WTC11 (cell line): Measurements from ENCODE around the gene TDRD6. TPM values are rescaled to one million over a fixed set of nuclear protein-coding genes. Genes with fewer than 3 reads are reported as not detected.

Source experiments
- ATAC-seq: fragments of 200-7000 bp; cut with Tn5 transposase; 2 replicates; pipeline ENCODE4 v1.10.0; 2021; ENCODE audit warnings: mild to moderate bottlenecking, moderate library complexity
- Bru-seq: library from RNA; stranded (reverse); fragments of 400-500 nt; gene quantifications from one replicate; lab custom pipeline; 2021; lab: Mats Ljungman, UMichigan
- CTCF ChIA-PET: fragments of 300-600 bp; sonication (Branson Sonifier 250); formaldehyde crosslinking; loops from one replicate; lab custom pipeline; 2021; ENCODE audit warnings: antibody characterized with exemption; lab: Charles Lee
- POLR2A ChIA-PET: fragments of 350-600 bp; sonication (Branson Sonifier 250); formaldehyde crosslinking; loops from one replicate; lab custom pipeline; 2021; ENCODE audit warnings: antibody characterized with exemption; lab: Charles Lee
- DNase-seq: peaks from one replicate; pipeline ENCODE4 v3.0.0; 2021; ENCODE audit warnings: low spot score
- H3K27ac Mint-ChIP-seq: 2 replicates; pipeline ENCODE4 v1.8.0; 2021; ENCODE audit warnings: mixed read lengths
- H3K27me3 Mint-ChIP-seq: 2 replicates; pipeline ENCODE4 v1.8.0; 2021; ENCODE audit warnings: low read depth, mild to moderate bottlenecking, moderate library complexity, mixed read lengths
- H3K36me3 Mint-ChIP-seq: 2 replicates; pipeline ENCODE4 v1.8.0; 2021; ENCODE audit warnings: mixed read lengths
- H3K4me1 Mint-ChIP-seq: 2 replicates; pipeline ENCODE4 v1.8.0; 2022; ENCODE audit warnings: mixed read lengths
- H3K4me3 Mint-ChIP-seq: 2 replicates; pipeline ENCODE4 v1.8.0; 2021; ENCODE audit warnings: mild to moderate bottlenecking, moderate library complexity, mixed read lengths
- H3K9me3 Mint-ChIP-seq: 2 replicates; pipeline ENCODE4 v1.8.0; 2021; ENCODE audit warnings: mixed read lengths
- CREM ChIP-seq: sonication (generic); formaldehyde crosslinking; IDR thresholded peaks from 2 replicates; pipeline ENCODE4 v1.8.1; 2022; ENCODE audit warnings: mild to moderate bottlenecking, missing genetic modification reagents, moderate library complexity
- GTF2I ChIP-seq: fragments of 250-450 bp; sonication (Bioruptor Pico); conservative IDR thresholded peaks from 2 replicates; pipeline ENCODE4 v1.4.0; 2021; ENCODE audit warnings: mild to moderate bottlenecking
- JAZF1 ChIP-seq: fragments of 250-450 bp; sonication (Bioruptor Pico); IDR thresholded peaks from 2 replicates; pipeline ENCODE4 v1.9.0; 2021; ENCODE audit warnings: moderate library complexity, mild to moderate bottlenecking, inconsistent platforms
- KAT7 ChIP-seq: sonication (generic); formaldehyde crosslinking; IDR thresholded peaks from 2 replicates; pipeline ENCODE4 v1.8.1; 2023; ENCODE audit warnings: missing genetic modification reagents, mild to moderate bottlenecking, borderline replicate concordance
- TEAD4 ChIP-seq: sonication (generic); formaldehyde crosslinking; IDR thresholded peaks from 2 replicates; pipeline ENCODE4 v1.8.0; 2022; ENCODE audit warnings: mild to moderate bottlenecking, missing genetic modification reagents
- ZNF121 ChIP-seq: sonication (generic); formaldehyde crosslinking; IDR thresholded peaks from 2 replicates; pipeline ENCODE4 v1.8.0; 2023; ENCODE audit warnings: missing genetic modification reagents
- ZNF232 ChIP-seq: sonication (generic); formaldehyde crosslinking; IDR thresholded peaks from 2 replicates; pipeline ENCODE4 v1.8.0; 2022; ENCODE audit warnings: mild to moderate bottlenecking, missing genetic modification reagents
- ZNF423 ChIP-seq: fragments of 250-450 bp; sonication (Bioruptor Pico); IDR thresholded peaks from 2 replicates; pipeline ENCODE4 v2.1.2; 2022; ENCODE audit warnings: mild to moderate bottlenecking, moderate library complexity
- ZNF671 ChIP-seq: fragments of 250-450 bp; sonication (Bioruptor Pico); IDR thresholded peaks from 2 replicates; pipeline ENCODE4 v1.8.0; 2021; ENCODE audit warnings: mild to moderate bottlenecking
- long read RNA-seq, 3 experiments: library from RNA in 1 of 3; library from capped mRNA in 1 of 3; library from polyadenylated mRNA in 1 of 3; unstranded in 2 of 3; stranded (forward) in 1 of 3; transcript quantifications; one replicate each; pipeline ENCODE4 v2.0.0, GENCODE V29; 2021
- total RNA-seq: library from RNA; stranded (reverse); gene quantifications from 3 replicates; pipeline ENCODE4 v1.2.3, GENCODE V29; 2021
- TF ChIP-seq, protein P1 (sequence below): fragments of 250-450 bp; sonication (Bioruptor Pico); IDR thresholded peaks from 2 replicates; pipeline ENCODE4 v2.1.2; 2022; ENCODE audit warnings: mild to moderate bottlenecking, moderate library complexity
- TF ChIP-seq, protein P2 (sequence below): sonication (generic); formaldehyde crosslinking; IDR thresholded peaks from 2 replicates; pipeline ENCODE4 v1.8.0; 2022; ENCODE audit warnings: missing genetic modification reagents

Gene TDRD6, protein sequence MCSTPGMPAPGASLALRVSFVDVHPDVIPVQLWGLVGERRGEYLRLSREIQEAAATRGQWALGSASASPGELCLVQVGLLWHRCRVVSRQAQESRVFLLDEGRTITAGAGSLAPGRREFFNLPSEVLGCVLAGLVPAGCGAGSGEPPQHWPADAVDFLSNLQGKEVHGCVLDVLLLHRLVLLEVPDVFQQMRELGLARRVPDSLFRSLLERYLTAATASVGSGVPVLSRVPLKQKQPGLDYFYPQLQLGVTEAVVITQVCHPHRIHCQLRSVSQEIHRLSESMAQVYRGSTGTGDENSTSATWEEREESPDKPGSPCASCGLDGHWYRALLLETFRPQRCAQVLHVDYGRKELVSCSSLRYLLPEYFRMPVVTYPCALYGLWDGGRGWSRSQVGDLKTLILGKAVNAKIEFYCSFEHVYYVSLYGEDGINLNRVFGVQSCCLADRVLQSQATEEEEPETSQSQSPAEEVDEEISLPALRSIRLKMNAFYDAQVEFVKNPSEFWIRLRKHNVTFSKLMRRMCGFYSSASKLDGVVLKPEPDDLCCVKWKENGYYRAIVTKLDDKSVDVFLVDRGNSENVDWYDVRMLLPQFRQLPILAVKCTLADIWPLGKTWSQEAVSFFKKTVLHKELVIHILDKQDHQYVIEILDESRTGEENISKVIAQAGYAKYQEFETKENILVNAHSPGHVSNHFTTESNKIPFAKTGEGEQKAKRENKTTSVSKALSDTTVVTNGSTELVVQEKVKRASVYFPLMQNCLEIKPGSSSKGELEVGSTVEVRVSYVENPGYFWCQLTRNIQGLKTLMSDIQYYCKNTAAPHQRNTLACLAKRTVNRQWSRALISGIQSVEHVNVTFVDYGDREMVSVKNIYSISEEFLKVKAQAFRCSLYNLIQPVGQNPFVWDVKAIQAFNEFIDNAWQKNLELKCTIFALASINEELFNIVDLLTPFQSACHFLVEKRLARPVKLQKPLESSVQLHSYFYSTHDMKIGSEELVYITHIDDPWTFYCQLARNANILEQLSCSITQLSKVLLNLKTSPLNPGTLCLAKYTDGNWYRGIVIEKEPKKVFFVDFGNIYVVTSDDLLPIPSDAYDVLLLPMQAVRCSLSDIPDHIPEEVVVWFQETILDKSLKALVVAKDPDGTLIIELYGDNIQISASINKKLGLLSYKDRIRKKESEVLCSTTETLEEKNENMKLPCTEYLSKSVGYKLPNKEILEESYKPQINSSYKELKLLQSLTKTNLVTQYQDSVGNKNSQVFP (N-terminal part only)
- total RNA-seq (0.04 to 0.07 TPM in 2 of 3 replicates, not detected in the other), Bru-seq, nascent RNA (percentile 19 among the genes with signal in this experiment)
- long read RNA-seq, experiment 1 = 0 reads
- long read RNA-seq, experiment 2 = 0 reads
- long read RNA-seq, experiment 3 = 0 reads

DNA sequence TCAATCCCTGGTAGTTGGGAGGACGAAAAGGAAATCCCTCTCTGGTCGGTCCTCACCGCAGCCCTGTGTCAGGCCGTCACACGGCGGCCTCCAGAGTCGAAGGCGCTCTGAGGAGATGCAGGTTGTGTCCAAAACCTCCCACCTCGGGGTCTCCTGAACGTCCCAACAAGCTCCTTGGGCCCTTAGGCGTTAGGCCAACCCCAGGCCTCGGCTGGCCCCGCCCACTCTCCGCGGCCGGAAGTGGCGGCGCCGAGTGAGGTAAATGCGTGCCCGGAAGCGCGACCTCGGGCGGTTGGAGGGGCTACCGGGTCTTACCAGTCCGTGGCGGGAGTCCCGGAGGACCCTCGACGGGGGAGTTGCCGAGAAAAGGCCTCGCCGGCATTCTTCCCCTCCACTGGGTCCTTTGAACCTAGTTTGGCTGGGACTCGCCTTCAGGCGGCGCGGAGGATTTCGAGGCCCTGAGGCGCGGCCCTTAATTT is at the start of gene TDRD6:
TSS of gene TDRD6 (plus strand) at position 267 of the 479 bp plus-strand sequence. CDS start 244 bp downstream, outside the sequence.
- H3K4me1 Mint-ChIP-seq = no peaks in the 10 kb centered on the region
- no peak for TF ChIP-seq ZNF121 (CRISPR knock-in tag)
- TF ChIP-seq JAZF1 (CRISPR knock-in tag) = no peak
- TF ChIP-seq, protein P1, sequence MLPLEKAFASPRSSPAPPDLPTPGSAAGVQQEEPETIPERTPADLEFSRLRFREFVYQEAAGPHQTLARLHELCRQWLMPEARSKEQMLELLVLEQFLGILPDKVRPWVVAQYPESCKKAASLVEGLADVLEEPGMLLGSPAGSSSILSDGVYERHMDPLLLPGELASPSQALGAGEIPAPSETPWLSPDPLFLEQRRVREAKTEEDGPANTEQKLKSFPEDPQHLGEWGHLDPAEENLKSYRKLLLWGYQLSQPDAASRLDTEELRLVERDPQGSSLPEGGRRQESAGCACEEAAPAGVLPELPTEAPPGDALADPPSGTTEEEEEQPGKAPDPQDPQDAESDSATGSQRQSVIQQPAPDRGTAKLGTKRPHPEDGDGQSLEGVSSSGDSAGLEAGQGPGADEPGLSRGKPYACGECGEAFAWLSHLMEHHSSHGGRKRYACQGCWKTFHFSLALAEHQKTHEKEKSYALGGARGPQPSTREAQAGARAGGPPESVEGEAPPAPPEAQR (CRISPR knock-in tag) = no peak
- TF ChIP-seq TEAD4 (CRISPR knock-in tag) = no peak
- TF ChIP-seq ZNF232 (CRISPR knock-in tag) = no peak
- TF ChIP-seq CREM (CRISPR knock-in tag) = no peak
- TF ChIP-seq, all 79 proteins: peak for 0
- no peaks in the 10 kb centered on the region for H3K36me3 Mint-ChIP-seq
- no peak; the same call in 1 of the 2 replicates for ATAC-seq
- DNase-seq = no peak
- POLR2A ChIA-PET = no interaction called here
- CTCF ChIA-PET = interaction anchor here (1.5 kb wide), 1 partner anchor 32 kb away, joined by 6 read pairs; no protein-coding TSS in a partner anchor
- H3K27ac Mint-ChIP-seq = no peak within 1 kb of the TSS
- no peaks in the 10 kb centered on the region for H3K9me3 Mint-ChIP-seq
- H3K4me3 Mint-ChIP-seq = no peak within 1 kb of the TSS
- H3K27me3 Mint-ChIP-seq = no peaks in the 10 kb centered on the region

DNA sequence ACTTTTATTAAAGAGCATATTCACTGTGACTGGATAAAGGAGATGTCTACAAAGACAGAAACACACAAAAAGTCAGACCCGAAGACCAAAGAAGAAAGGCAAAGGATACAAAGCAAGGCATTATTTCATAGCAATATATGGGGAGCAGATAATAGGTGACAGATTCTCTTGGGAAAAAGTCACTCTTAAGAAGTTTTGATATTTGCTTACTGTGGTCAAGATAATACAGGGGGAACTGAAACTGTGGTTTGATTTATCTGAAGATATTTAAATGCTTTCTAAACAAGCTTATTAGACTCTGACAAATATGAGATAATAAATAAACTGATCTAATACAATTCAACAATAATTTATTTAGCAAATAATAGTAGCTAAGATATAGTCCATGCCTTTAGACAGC is 49.8 kb upstream of the TDRD6 start:
- POLR2A ChIA-PET = no interaction called here
- no peak for ATAC-seq
- H3K27me3 Mint-ChIP-seq = no peaks in the 10 kb centered on the region
- no peaks in the 10 kb centered on the region for H3K9me3 Mint-ChIP-seq
- CTCF ChIA-PET = interaction anchor here (1.4 kb wide), 1 partner anchor 18 kb away, joined by 4 read pairs; no protein-coding TSS in a partner anchor
- no peak overlapping the region for H3K27ac Mint-ChIP-seq
- no peak overlapping the region for H3K4me3 Mint-ChIP-seq
- TF ChIP-seq ZNF423 = no peak
- TF ChIP-seq ZNF671 (CRISPR knock-in tag) = no peak
- TF ChIP-seq KAT7 (CRISPR knock-in tag) = no peak
- no peaks in the 10 kb centered on the region; the same call in 1 of the 2 replicates for H3K36me3 Mint-ChIP-seq
- DNase-seq = no peak
- peaks cover 15% of the 10 kb centered on the region for H3K4me1 Mint-ChIP-seq

DNA sequence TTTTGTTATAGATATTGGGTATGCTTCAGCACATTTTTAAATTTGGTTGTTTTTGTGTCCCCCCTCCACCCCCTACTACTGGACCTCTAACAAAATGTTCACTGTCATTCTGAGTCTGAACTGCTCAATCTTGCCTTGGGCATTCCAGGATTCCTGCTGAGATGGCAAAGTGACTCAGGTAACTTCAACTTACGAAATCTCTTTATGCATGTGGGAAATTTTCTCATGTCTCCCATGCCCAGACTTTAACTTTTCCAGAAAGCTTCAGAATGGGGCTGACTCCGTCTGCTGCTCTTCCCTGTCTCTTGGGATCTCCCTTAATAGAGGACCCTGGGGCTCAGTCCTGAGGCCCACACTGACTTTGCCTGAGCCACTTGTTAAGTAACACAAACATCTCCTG is 49.0 kb upstream of the TDRD6 start:
- TF ChIP-seq ZNF671 (CRISPR knock-in tag) (no peak), GTF2I (CRISPR knock-in tag) (no peak)
- TF ChIP-seq, protein P2, sequence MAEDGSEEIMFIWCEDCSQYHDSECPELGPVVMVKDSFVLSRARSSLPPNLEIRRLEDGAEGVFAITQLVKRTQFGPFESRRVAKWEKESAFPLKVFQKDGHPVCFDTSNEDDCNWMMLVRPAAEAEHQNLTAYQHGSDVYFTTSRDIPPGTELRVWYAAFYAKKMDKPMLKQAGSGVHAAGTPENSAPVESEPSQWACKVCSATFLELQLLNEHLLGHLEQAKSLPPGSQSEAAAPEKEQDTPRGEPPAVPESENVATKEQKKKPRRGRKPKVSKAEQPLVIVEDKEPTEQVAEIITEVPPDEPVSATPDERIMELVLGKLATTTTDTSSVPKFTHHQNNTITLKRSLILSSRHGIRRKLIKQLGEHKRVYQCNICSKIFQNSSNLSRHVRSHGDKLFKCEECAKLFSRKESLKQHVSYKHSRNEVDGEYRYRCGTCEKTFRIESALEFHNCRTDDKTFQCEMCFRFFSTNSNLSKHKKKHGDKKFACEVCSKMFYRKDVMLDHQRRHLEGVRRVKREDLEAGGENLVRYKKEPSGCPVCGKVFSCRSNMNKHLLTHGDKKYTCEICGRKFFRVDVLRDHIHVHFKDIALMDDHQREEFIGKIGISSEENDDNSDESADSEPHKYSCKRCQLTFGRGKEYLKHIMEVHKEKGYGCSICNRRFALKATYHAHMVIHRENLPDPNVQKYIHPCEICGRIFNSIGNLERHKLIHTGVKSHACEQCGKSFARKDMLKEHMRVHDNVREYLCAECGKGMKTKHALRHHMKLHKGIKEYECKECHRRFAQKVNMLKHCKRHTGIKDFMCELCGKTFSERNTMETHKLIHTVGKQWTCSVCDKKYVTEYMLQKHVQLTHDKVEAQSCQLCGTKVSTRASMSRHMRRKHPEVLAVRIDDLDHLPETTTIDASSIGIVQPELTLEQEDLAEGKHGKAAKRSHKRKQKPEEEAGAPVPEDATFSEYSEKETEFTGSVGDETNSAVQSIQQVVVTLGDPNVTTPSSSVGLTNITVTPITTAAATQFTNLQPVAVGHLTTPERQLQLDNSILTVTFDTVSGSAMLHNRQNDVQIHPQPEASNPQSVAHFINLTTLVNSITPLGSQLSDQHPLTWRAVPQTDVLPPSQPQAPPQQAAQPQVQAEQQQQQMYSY (CRISPR knock-in tag) = no peak
- TF ChIP-seq, all 79 proteins: peak for 0

More for the DNA sequence above, 49.0 kb upstream of the TDRD6 start:
- no peak for DNase-seq
- Mint-ChIP-seq H3K4me1 (peaks cover 15% of the 10 kb centered on the region), H3K4me3 (no peak overlapping the region), H3K9me3 (no peaks in the 10 kb centered on the region), H3K27me3 (no peaks in the 10 kb centered on the region), H3K27ac (no peak overlapping the region), H3K36me3 (no peaks in the 10 kb centered on the region; the same call in 1 of the 2 replicates)
- ChIA-PET POLR2A (no interaction called here), CTCF (interaction anchor here (1.4 kb wide), 1 partner anchor 17 kb away, joined by 4 read pairs; no protein-coding TSS in a partner anchor)
- no peak for ATAC-seq
